ENCODE measurements around the gene NRL.

- no peak for TF ChIP-seq CTCF (IDR thresholded peaks at IDR 0.05)
- TF ChIP-seq TCF7L2 (IDR thresholded peaks at IDR 0.05; ENCODE audit: low read depth, low read length): no peak
- no peak for TF ChIP-seq REST (IDR thresholded peaks at IDR 0.05; ENCODE audit: insufficient read depth in 1 of 2, low read depth in 2 of 2, low read length in 1 of 2)
These were observed 28.4 kb downstream of the NRL start for GRCh38 chr14:24086193-24086955.
